ENCODE measurements around the gene MAPK6. TPM values are rescaled to one million over a fixed set of nuclear protein-coding genes. Genes with fewer than 3 reads are reported as not detected.

Gene MAPK6
- total and polyA plus RNA-seq, 10 of the 15 experiments (the other 5 are each of a cell fraction or from before 2014, with no cell fraction given), result 20.6 to 100 (median 52.6) TPM

- Histone ChIP-seq H3K79me2 (ENCODE audit: control insufficient read depth, insufficient read depth, low read length) (peaks cover 5% of the 10 kb centered on the region), H3K27me3 (replicated peaks in 1 of 2; ENCODE audit: control insufficient read depth in 2 of 2, insufficient read depth in 2 of 2, low read length in 1 of 2) (no peaks in the 10 kb centered on the region), H3K9ac (ENCODE audit: control insufficient read depth, insufficient read depth, low read length) (peak overlapping the region; percentile 27), H3K4me1 (ENCODE audit: control insufficient read depth, insufficient read depth, low read length) (peaks cover 35% of the 10 kb centered on the region), H3K4me3 (peak overlapping the region; percentile 6), H3K4me2 (ENCODE audit: control insufficient read depth, insufficient read depth) (peak overlapping the region; percentile 67), H2AFZ (ENCODE audit: control insufficient read depth, low read depth, low read length) (no peak overlapping the region; the same call in 1 of the 2 replicates), H3K27ac (ENCODE audit: control insufficient read depth, insufficient read depth) (no peak overlapping the region), H4K20me1 (ENCODE audit: control insufficient read depth, insufficient read depth) (no peaks in the 10 kb centered on the region), H3K36me3 (ENCODE audit: control insufficient read depth in 2 of 2, insufficient read depth in 2 of 2, low read length in 1 of 2) (no peaks in the 10 kb centered on the region), H3K9me3 (replicated peaks; ENCODE audit: control insufficient read depth, insufficient read depth, low read length) (no peaks in the 10 kb centered on the region)
- ATAC-seq, result peak; percentile 34
- RAD21 ChIA-PET (ENCODE audit: unreplicated experiment), result interaction anchor here (1.0 to 11.8 kb wide), 9 partner anchors 8 to 97 kb away, joined by 3 to 203 read pairs (median 9); partner anchors contain the start of gene BCL2L10
- FAIRE-seq, result no peak
- peak; percentile 84 for DNase-seq (ENCODE audit: low read depth, low spot score)
- CTCF ChIA-PET, result interaction anchor here (1.0 to 17.4 kb wide), 8 partner anchors 11 to 123 kb away, joined by 3 to 251 read pairs (median 8); no protein-coding TSS in a partner anchor
- SMC1A ChIA-PET (ENCODE audit: uncharacterized antibody, unreplicated experiment), result interaction anchor here (0.7 to 12.5 kb wide), 9 partner anchors 7 to 128 kb away, joined by 3 to 272 read pairs (median 11); partner anchors contain the start of gene BCL2L10
- no TSS peak for BruUV-seq (replicated peaks)
- POLR2A ChIA-PET, result interaction anchor here (0.6 to 8.9 kb wide), 10 partner anchors 8 to 133 kb away, joined by 3 to 151 read pairs (median 8); partner anchors contain the start of genes BCL2L10 and LEO1
- in situ Hi-C loops (cut with MboI), result no loop called here
- WGBS (ENCODE audit: insufficient coverage, insufficient replicate concordance, low lambda C conversion rate, missing lambda C conversion rate), result 6% methylated on average over 5 of the region's 5 CpGs
- intact Hi-C loops (cut with micrococcal nuclease; ENCODE audit: unreplicated experiment), result loop anchor here (10.0 kb wide), 1 partner anchor 370 kb away; the partner anchor contains the start of gene LYSMD2
- 0 out of 2 replicates have a peak, but pooled peaks have one; percentile 36 for TF ChIP-seq MXI1 (IDR thresholded peaks at IDR 0.05; ENCODE audit: low read depth, low read length)
- TF ChIP-seq SREBF2 (IDR thresholded peaks at IDR 0.05; ENCODE audit: low read length), result no peak
- TF ChIP-seq NFIC (IDR thresholded peaks at IDR 0.05; ENCODE audit: low read depth, low read length), result no peak
- no peak for TF ChIP-seq STAT3 (IDR thresholded peaks at IDR 0.05; ENCODE audit: low read depth, low read length)
- peak; percentile 30; the same call in 1 of the 2 replicates for TF ChIP-seq DPF2 (IDR thresholded peaks at IDR 0.05)
- no peak for TF ChIP-seq CBFB (IDR thresholded peaks at IDR 0.05; ENCODE audit: low read depth)
- no peak for TF ChIP-seq KDM1A (IDR thresholded peaks at IDR 0.05; ENCODE audit: borderline replicate concordance)
- no peak for TF ChIP-seq REST (IDR thresholded peaks at IDR 0.05; ENCODE audit: low read depth, low read length)
- TF ChIP-seq SP1 (IDR thresholded peaks at IDR 0.05; ENCODE audit: low read depth, low read length), result peak; percentile 56
- TF ChIP-seq, protein P1, sequence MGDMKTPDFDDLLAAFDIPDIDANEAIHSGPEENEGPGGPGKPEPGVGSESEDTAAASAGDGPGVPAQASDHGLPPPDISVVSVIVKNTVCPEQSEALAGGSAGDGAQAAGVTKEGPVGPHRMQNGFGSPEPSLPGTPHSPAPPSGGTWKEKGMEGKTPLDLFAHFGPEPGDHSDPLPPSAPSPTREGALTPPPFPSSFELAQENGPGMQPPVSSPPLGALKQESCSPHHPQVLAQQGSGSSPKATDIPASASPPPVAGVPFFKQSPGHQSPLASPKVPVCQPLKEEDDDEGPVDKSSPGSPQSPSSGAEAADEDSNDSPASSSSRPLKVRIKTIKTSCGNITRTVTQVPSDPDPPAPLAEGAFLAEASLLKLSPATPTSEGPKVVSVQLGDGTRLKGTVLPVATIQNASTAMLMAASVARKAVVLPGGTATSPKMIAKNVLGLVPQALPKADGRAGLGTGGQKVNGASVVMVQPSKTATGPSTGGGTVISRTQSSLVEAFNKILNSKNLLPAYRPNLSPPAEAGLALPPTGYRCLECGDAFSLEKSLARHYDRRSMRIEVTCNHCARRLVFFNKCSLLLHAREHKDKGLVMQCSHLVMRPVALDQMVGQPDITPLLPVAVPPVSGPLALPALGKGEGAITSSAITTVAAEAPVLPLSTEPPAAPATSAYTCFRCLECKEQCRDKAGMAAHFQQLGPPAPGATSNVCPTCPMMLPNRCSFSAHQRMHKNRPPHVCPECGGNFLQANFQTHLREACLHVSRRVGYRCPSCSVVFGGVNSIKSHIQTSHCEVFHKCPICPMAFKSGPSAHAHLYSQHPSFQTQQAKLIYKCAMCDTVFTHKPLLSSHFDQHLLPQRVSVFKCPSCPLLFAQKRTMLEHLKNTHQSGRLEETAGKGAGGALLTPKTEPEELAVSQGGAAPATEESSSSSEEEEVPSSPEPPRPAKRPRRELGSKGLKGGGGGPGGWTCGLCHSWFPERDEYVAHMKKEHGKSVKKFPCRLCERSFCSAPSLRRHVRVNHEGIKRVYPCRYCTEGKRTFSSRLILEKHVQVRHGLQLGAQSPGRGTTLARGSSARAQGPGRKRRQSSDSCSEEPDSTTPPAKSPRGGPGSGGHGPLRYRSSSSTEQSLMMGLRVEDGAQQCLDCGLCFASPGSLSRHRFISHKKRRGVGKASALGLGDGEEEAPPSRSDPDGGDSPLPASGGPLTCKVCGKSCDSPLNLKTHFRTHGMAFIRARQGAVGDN (IDR thresholded peaks at IDR 0.05), result peak; percentile 72; the same call in 1 of the 2 replicates
- no peak for TF ChIP-seq RFX5 (IDR thresholded peaks at IDR 0.05; ENCODE audit: low read depth, low read length)
- TF ChIP-seq RAD51 (IDR thresholded peaks at IDR 0.05), result no peak
- peak; percentile 78; the same call in 1 of the 2 replicates for TF ChIP-seq POLR2AphosphoS5 (IDR thresholded peaks at IDR 0.05; ENCODE audit: low read length)
- TF ChIP-seq SMAD1 (IDR thresholded peaks at IDR 0.05; ENCODE audit: low read depth, partially characterized antibody), result peak; percentile 68
- TF ChIP-seq PAX5 (IDR thresholded peaks at IDR 0.05; ENCODE audit: borderline replicate concordance, low read depth, low read length), result peak; percentile 48; the same call in 1 of the 2 replicates
Measured at GRCh38 chr15:52104532-52105004, 85.5 kb downstream of the MAPK6 start.

All from GM12878 (cell line).